Pancreas (tissue), 10 donors: ENCODE data around the gene AGBL4. TPM values are rescaled to one million over a fixed set of nuclear protein-coding genes. Genes with fewer than 3 reads are reported as not detected.

ENCODE experiments used
- ATAC-seq, 4 donors: fragments of 200-7000 bp; cut with Tn5 transposase; one replicate each; pipeline versions ENCODE4 v1.8.0 to v1.9.1; 2020; ENCODE audit warnings: mild to moderate bottlenecking in 4 of 4, moderate library complexity in 4 of 4
- DNase-seq, 6 donors: peaks; one replicate each; pipeline ENCODE4 v3.0.0-alpha.2; 2020
- FAIRE-seq: peaks from 2 replicates; lab custom pipeline; 2012; peaks lifted over from hg19 to GRCh38; lab: Jason Lieb, UNC
- H3K27ac ChIP-seq, 4 donors: fragments of 200-600 bp; sonication (generic); 1 replicate in 3 of 4; 2 replicates in 1 of 4; pipeline versions ENCODE4 v1.5.0 to v1.8.0; 2020
- H3K27me3 ChIP-seq, 4 donors: fragments of 200-600 bp; one replicate each; pipeline ENCODE4 v1.8.0; 2021
- H3K36me3 ChIP-seq, 3 donors: fragments of 200-600 bp; sonication (generic) in 1 of 3; one replicate each; pipeline versions ENCODE4 v1.5.0 to v1.8.0; 2020 to 2021
- H3K4me1 ChIP-seq, 3 donors: fragments of 200-600 bp; one replicate each; pipeline ENCODE4 v1.8.0; 2021
- H3K4me3 ChIP-seq, 4 donors: fragments of 200-600 bp; sonication (generic) in 2 of 4; one replicate each; pipeline versions ENCODE4 v1.5.0 to v1.8.0; 2020 to 2021
- H3K9me3 ChIP-seq, 4 donors: fragments of 200-600 bp; one replicate each; pipeline ENCODE4 v1.8.0; 2021
- CTCF ChIP-seq, 4 donors: fragments of 200-600 bp; sonication (generic) in 3 of 4; IDR thresholded peaks; one replicate each; pipeline versions ENCODE4 v1.5.0 to v1.8.0; 2021; ENCODE audit warnings: antibody characterized with exemption in 4 of 4
- WGBS, 2 donors: extraction: QIAGEN DNeasy Blood & Tissue Kit; methylation state at CpG; one replicate each; pipeline ENCODE4 v1.1.7; 2013; 5-methylcytosine and 5-hydroxymethylcytosine counted together
- intact Hi-C, 3 donors: fragments of 100-400 bp; cut with DNase I; formaldehyde crosslinking; loops; one replicate each; pipeline versions ENCODE4 v1.11.1 to v1.14.2; 2022
- polyA plus RNA-seq, 2 donors: library from polyadenylated mRNA; stranded (reverse); fragments of 200-250 nt; gene quantifications; one replicate each; pipeline ENCODE4 v1.2.3, GENCODE V29; 2013
- total RNA-seq, 6 donors: library from RNA; stranded (reverse); fragmentation: NEBNext Ultra II Directional in 4 of 6; extraction: Animal tissue kit (Norgen Biotek cat#: 25700) in 4 of 6; gene quantifications; one replicate each; pipeline versions ENCODE4 v1.2.1 to v1.2.4, GENCODE V29; 2021 to 2023
- donor health status: healthy with polysubstance abuse.
- donor health status: DM: no; HTN: no; CAD: no; lungs with moderate emphysema.
- donor health status: DM: no; HTN: no; CAD: no.
- donor health status: control.
- donor health status: control.
- donor health status: Bipolar disorder and iron deficiency.
- donor health status: DM: yes; HTN: yes; CAD: no.
- donor health status: DM: no; HTN: no; CAD: no.
- donor health status: DM: no; HTN: no; CAD: no.
- donor health status: DM: yes; HTN: yes; CAD: no.

The AGBL4 gene
- total and polyA plus RNA-seq, 8 donors, result 0.15 to 1.2 (median 0.59) TPM

- ATAC-seq (peak; percentile 43 to 91 (median 85)), DNase-seq (peak in 3 of 6 donors; percentile 5 to 15 (median 11)), FAIRE-seq (no peak)
- Histone ChIP-seq H3K4me1 (no peaks in the 10 kb centered on the region), H3K9me3 (no peaks in the 10 kb centered on the region), H3K4me3 (no peak overlapping the region), H3K36me3 (no peaks in the 10 kb centered on the region), H3K27me3 (no peaks in the 10 kb centered on the region), H3K27ac (no peak overlapping the region)
- intact Hi-C loops, result no loop called here
- TF ChIP-seq CTCF (IDR thresholded peaks at IDR 0.05), result no peak
Observed at GRCh38 chr1:48955774-48956173, 1068.0 kb downstream of the AGBL4 start.

GRCh38 chr1:48953617-48954016, 1070.1 kb downstream of the AGBL4 start:
- WGBS, 2 donors, result 86 to 92% methylated on average over 3 of the region's 3 CpGs
- no peak for TF ChIP-seq CTCF (IDR thresholded peaks at IDR 0.05)
- Histone ChIP-seq H3K27me3 (no peaks in the 10 kb centered on the region), H3K9me3 (no peaks in the 10 kb centered on the region), H3K27ac (no peak overlapping the region), H3K4me3 (no peak overlapping the region), H3K36me3 (no peaks in the 10 kb centered on the region), H3K4me1 (no peaks in the 10 kb centered on the region)
- no peak for FAIRE-seq
- ATAC-seq, result no peak
- no peak for DNase-seq
- intact Hi-C loops, result no loop called here

GRCh38 chr1:48948562-48948961, 1075.2 kb downstream of the AGBL4 start:
- Histone ChIP-seq H3K27me3 (no peaks in the 10 kb centered on the region), H3K9me3 (no peaks in the 10 kb centered on the region), H3K4me3 (no peak overlapping the region), H3K4me1 (no peaks in the 10 kb centered on the region), H3K27ac (no peak overlapping the region), H3K36me3 (no peaks in the 10 kb centered on the region)
- no peak for DNase-seq
- ATAC-seq, result no peak
- no peak for FAIRE-seq
- no peak for TF ChIP-seq CTCF (IDR thresholded peaks at IDR 0.05)
- intact Hi-C loops, result no loop called here
- whole genome bisulfite sequencing, 2 donors, result 72 to 84% methylated on average over 1 of the region's 1 CpG

GRCh38 chr1:48947761-48948537, 1075.8 kb downstream of the AGBL4 start:
- H3K4me3 ChIP-seq, result no peak overlapping the region
- no peaks in the 10 kb centered on the region for H3K4me1 ChIP-seq
- no peaks in the 10 kb centered on the region for H3K9me3 ChIP-seq
- H3K27ac ChIP-seq, result no peak overlapping the region
- H3K27me3 ChIP-seq, result no peaks in the 10 kb centered on the region
- FAIRE-seq (no peak), DNase-seq (no peak), ATAC-seq (peak in 2 of 4 donors; percentile 71 to 75)
- intact Hi-C loops, result no loop called here
- no peaks in the 10 kb centered on the region for H3K36me3 ChIP-seq
- no peak for TF ChIP-seq CTCF (IDR thresholded peaks at IDR 0.05)
- 54 to 57% methylated on average over 13 of the region's 13 CpGs for WGBS, 2 donors

GRCh38 chr1:48946070-48946469, 1077.7 kb downstream of the AGBL4 start:
- no peaks in the 10 kb centered on the region for H3K4me1 ChIP-seq
- DNase-seq (no peak), FAIRE-seq (no peak), ATAC-seq (no peak)
- 64 to 75% methylated on average over 2 of the region's 2 CpGs for WGBS, 2 donors
- intact Hi-C loops, result no loop called here
- H3K27ac ChIP-seq, result no peak overlapping the region
- no peak overlapping the region for H3K4me3 ChIP-seq
- no peak for TF ChIP-seq CTCF (IDR thresholded peaks at IDR 0.05)
- H3K36me3 ChIP-seq, result no peaks in the 10 kb centered on the region
- H3K9me3 ChIP-seq, result no peaks in the 10 kb centered on the region
- H3K27me3 ChIP-seq, result no peaks in the 10 kb centered on the region
